OCI-LY1 (cell line): ENCODE data around the gene SSMEM1.

Source experiments
- EZH2 ChIP-seq: fragments of 200-600 bp; sonication (generic), shearing (Covaris generic); IDR thresholded peaks from 2 replicates; pipeline ENCODE4 v1.8.0; 2017; ENCODE audit warnings: borderline replicate concordance, mixed run types, mild to moderate bottlenecking, antibody characterized with exemption, low read length, moderate library complexity, mixed read lengths
- TF ChIP-seq, protein P1 (sequence below): fragments of 200-600 bp; sonication (generic), shearing (Covaris generic); IDR thresholded peaks from 2 replicates; pipeline ENCODE4 v1.5.1; 2017; ENCODE audit warnings: mild to moderate bottlenecking, antibody characterized with exemption, low read length, moderate library complexity, mixed read lengths

DNA sequence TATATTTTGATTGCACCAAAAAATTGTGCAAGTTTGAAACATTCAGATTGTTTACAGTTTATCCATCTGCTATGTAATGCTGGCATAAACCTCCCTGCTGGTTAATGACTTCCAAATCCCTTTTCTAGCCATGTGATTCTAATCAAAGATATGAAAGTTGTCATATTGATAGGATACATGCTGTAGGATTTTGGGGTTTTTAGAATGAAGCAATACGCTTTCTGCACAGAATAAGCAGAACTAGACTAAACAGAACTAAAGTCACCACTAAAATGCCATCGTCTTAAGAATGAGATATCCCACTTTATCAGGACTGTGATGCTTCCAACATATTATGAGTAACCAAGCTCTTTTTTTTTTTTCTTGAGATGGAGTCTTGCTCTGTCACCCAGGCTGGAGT is 856 bp downstream of the SSMEM1 start:
- no peak for TF ChIP-seq EZH2
- TF ChIP-seq, protein P1, sequence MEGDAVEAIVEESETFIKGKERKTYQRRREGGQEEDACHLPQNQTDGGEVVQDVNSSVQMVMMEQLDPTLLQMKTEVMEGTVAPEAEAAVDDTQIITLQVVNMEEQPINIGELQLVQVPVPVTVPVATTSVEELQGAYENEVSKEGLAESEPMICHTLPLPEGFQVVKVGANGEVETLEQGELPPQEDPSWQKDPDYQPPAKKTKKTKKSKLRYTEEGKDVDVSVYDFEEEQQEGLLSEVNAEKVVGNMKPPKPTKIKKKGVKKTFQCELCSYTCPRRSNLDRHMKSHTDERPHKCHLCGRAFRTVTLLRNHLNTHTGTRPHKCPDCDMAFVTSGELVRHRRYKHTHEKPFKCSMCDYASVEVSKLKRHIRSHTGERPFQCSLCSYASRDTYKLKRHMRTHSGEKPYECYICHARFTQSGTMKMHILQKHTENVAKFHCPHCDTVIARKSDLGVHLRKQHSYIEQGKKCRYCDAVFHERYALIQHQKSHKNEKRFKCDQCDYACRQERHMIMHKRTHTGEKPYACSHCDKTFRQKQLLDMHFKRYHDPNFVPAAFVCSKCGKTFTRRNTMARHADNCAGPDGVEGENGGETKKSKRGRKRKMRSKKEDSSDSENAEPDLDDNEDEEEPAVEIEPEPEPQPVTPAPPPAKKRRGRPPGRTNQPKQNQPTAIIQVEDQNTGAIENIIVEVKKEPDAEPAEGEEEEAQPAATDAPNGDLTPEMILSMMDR = no peak
